GM23338 (cell line): ENCODE data around the gene AKAP13. TPM values are rescaled to one million over a fixed set of nuclear protein-coding genes. Genes with fewer than 3 reads are reported as not detected.

Source experiments
- ATAC-seq: fragments of 200-7000 bp; cut with Tn5 transposase; 3 replicates; pipeline ENCODE4 v1.9.1; 2020
- DNase-seq: peaks from one replicate; pipeline ENCODE4 v3.0.0-alpha.2; 2015; ENCODE audit warnings: low spot score
- H2AFZ ChIP-seq: fragments of 200-600 bp; sonication (generic); 2 replicates; pipeline ENCODE4 v1.8.0; 2016; ENCODE audit warnings: antibody characterized with exemption, mild to moderate bottlenecking, moderate library complexity
- H3F3A ChIP-seq: fragments of 200-600 bp; sonication (generic); replicated peaks from 2 replicates; pipeline ENCODE4 v1.8.0; 2017; ENCODE audit warnings: antibody characterized with exemption, mixed run types, low read depth
- H3K27ac ChIP-seq: fragments of 200-600 bp; sonication (generic); 2 replicates; pipeline ENCODE4 v1.6.1; 2016; ENCODE audit warnings: low read depth
- H3K27me3 ChIP-seq: fragments of 200-600 bp; sonication (generic); 2 replicates; pipeline ENCODE4 v1.8.0; 2016; ENCODE audit warnings: mild to moderate bottlenecking, mixed run types, moderate library complexity; ENCODE audit not compliant: insufficient read depth
- H3K36me3 ChIP-seq: fragments of 200-600 bp; sonication (generic); 2 replicates; pipeline ENCODE4 v1.8.0; 2016; ENCODE audit warnings: mild to moderate bottlenecking; ENCODE audit not compliant: insufficient read depth
- H3K4me1 ChIP-seq: fragments of 200-600 bp; sonication (generic); 2 replicates; pipeline ENCODE4 v1.8.0; 2016; ENCODE audit warnings: mild to moderate bottlenecking, moderate library complexity; ENCODE audit not compliant: insufficient read depth
- H3K4me2 ChIP-seq: fragments of 200-600 bp; sonication (generic); 2 replicates; pipeline ENCODE4 v1.7.1; 2017; ENCODE audit warnings: mixed run types
- H3K4me3 ChIP-seq: fragments of 200-600 bp; sonication (generic); 2 replicates; pipeline ENCODE4 v1.6.1; 2016; ENCODE audit warnings: mixed run types
- H3K79me2 ChIP-seq: fragments of 200-600 bp; sonication (generic); replicated peaks from 2 replicates; pipeline ENCODE4 v1.8.0; 2017; ENCODE audit warnings: mild to moderate bottlenecking; ENCODE audit not compliant: insufficient read depth
- H3K9me2 ChIP-seq: fragments of 200-600 bp; sonication (generic); 2 replicates; pipeline ENCODE4 v1.8.0; 2017; ENCODE audit not compliant: insufficient read depth
- H4K20me1 ChIP-seq: fragments of 200-600 bp; sonication (generic); replicated peaks from 2 replicates; pipeline ENCODE4 v1.8.0; 2017; ENCODE audit warnings: mild to moderate bottlenecking; ENCODE audit not compliant: insufficient read depth
- H3K27ac Mint-ChIP-seq: 2 replicates; pipeline ENCODE4 v1.8.0; 2020; ENCODE audit warnings: inconsistent platforms, mild to moderate bottlenecking, moderate library complexity, mixed read lengths
- H3K27me3 Mint-ChIP-seq: 3 replicates; pipeline ENCODE4 v1.8.0; 2022; ENCODE audit warnings: low read depth, mild to moderate bottlenecking, moderate library complexity, mixed read lengths, inconsistent platforms; ENCODE audit not compliant: insufficient read depth, poor library complexity
- H3K36me3 Mint-ChIP-seq: 3 replicates; pipeline ENCODE4 v1.8.0; 2021; ENCODE audit warnings: low read depth, mild to moderate bottlenecking, inconsistent platforms, moderate library complexity, mixed read lengths
- H3K4me1 Mint-ChIP-seq: 3 replicates; pipeline ENCODE4 v1.8.0; 2020; ENCODE audit warnings: mild to moderate bottlenecking, inconsistent platforms, mixed read lengths
- H3K4me3 Mint-ChIP-seq: 3 replicates; pipeline ENCODE4 v1.8.0; 2021; ENCODE audit warnings: moderate library complexity, mild to moderate bottlenecking, inconsistent platforms, mixed read lengths
- H3K9me3 Mint-ChIP-seq: 3 replicates; pipeline ENCODE4 v1.8.0; 2020; ENCODE audit warnings: moderate library complexity, mild to moderate bottlenecking, inconsistent platforms, mixed read lengths
- CREB1 ChIP-seq: fragments of 250-450 bp; sonication (Bioruptor Pico); IDR thresholded peaks from 2 replicates; pipeline ENCODE4 v1.5.0; 2020; ENCODE audit warnings: low read depth, mild to moderate bottlenecking, moderate library complexity
- ETS1 ChIP-seq: IDR thresholded peaks from 2 replicates; pipeline ENCODE4 v1.6.1; 2016; ENCODE audit warnings: antibody characterized with exemption
- EZH2phosphoT487 ChIP-seq: fragments of 200-600 bp; sonication (generic); IDR thresholded peaks from one replicate; pipeline ENCODE4 v1.8.1; 2018; ENCODE audit warnings: antibody characterized with exemption; ENCODE audit not compliant: unreplicated experiment
- POLR2AphosphoS5 ChIP-seq: IDR thresholded peaks from 2 replicates; pipeline ENCODE4 v1.6.1; 2016; ENCODE audit warnings: antibody characterized with exemption, low read depth
- STAT1 ChIP-seq: IDR thresholded peaks from one replicate; pipeline ENCODE4 v1.6.1; 2016; ENCODE audit warnings: antibody characterized with exemption; ENCODE audit not compliant: unreplicated experiment
- ZNF114 ChIP-seq: fragments of 250-450 bp; sonication (Bioruptor Pico); IDR thresholded peaks from 2 replicates; pipeline ENCODE4 v1.5.0; 2020; ENCODE audit warnings: mild to moderate bottlenecking, moderate library complexity
- ZNF331 ChIP-seq: fragments of 250-450 bp; sonication (Bioruptor Pico); IDR thresholded peaks from 2 replicates; pipeline ENCODE4 v1.5.0; 2020; ENCODE audit warnings: low read depth, mild to moderate bottlenecking, moderate library complexity
- polyA plus RNA-seq: library from polyadenylated mRNA; unstranded; fragments of >200 nt; fragmentation: Nextera tagmentation; extraction: Ambion mirVana; gene quantifications from 2 replicates; pipeline ENCODE4 v1.2.1, GENCODE V29; 2016
- total RNA-seq: library from RNA; depleted of rRNA; stranded (reverse); fragments of >200 nt; shearing (Covaris generic); gene quantifications from 2 replicates; pipeline ENCODE4 v1.2.3, GENCODE V29; 2014
- TF ChIP-seq, protein P1 (sequence below), 2 experiments: fragments of 200-600 bp in 1 of 2; sonication (generic) in 1 of 2; conservative IDR thresholded peaks; 2 replicates each; pipeline versions ENCODE4 v1.5.1 to v1.6.1; 2016 to 2017; ENCODE audit warnings: antibody characterized with exemption in 2 of 2, low read depth in 2 of 2, mild to moderate bottlenecking in 2 of 2, moderate library complexity in 1 of 2
- TF ChIP-seq, protein P2 (sequence below): IDR thresholded peaks from one replicate; pipeline ENCODE4 v1.6.1; 2018; ENCODE audit warnings: antibody characterized with exemption; ENCODE audit not compliant: unreplicated experiment

AKAP13 gene
- total and polyA plus RNA-seq, 2 experiments from 2014 or later, result 46.2 to 60.7 TPM

DNA sequence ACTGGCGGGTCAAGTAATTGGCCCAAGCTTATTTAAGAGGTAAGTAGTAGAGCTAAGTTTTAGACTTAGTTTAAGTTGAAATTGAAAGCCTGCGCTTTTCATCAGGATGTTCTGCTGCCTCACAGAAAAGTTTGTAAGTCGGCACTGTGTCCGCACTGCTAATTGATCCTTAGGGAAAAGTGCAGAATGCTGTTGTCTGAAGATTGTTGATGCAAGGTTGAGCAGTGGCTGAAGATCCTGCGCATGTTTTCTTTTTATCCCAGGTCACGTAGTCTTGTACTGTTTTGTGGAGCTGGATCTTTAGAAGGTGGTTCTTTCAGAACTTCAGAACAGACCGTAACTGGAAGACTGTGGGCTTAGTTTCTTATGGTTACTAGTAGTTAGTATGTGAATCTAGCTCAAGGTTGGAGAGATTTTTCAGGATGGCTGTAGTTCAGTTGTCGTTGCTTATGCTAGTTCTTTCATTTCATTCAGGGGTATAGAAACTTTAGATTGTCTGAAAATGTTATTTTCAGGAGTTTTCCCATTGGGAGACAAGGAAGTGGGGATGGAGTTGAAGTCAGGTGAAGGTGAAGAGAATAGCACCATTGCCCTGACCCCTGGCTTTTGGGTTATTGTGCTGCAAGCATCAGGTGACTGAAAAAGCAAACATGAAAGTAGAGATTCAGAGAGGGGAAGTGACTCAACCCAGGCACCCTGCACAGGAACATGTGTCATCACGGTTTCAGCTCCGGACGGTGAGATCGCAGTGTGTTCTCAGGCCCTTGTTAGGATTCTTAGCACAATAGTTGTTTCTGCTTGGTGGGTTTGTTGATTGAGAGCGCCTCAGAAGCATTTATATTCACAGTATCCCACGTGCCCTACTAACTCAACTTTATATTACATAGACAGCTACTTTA, 32.8 kb downstream of the AKAP13 start:
- H3K79me2 ChIP-seq, result peaks cover 100% of the 10 kb centered on the region
- H3K4me2 ChIP-seq, result no peak overlapping the region
- H3K36me3 Mint-ChIP-seq, result no peaks in the 10 kb centered on the region
- peak; percentile 58; the same call in 2 of the 3 replicates for ATAC-seq
- H4K20me1 ChIP-seq, result peaks cover 11% of the 10 kb centered on the region
- no peaks in the 10 kb centered on the region for H3K9me2 ChIP-seq
- H3K4me1 ChIP-seq, result peaks cover 7% of the 10 kb centered on the region
- H3K27me3 ChIP-seq, result no peaks in the 10 kb centered on the region
- H3K9me3 Mint-ChIP-seq, result no peaks in the 10 kb centered on the region
- TF ChIP-seq POLR2AphosphoS5 (no peak), ZNF114 (no peak), ETS1 (no peak), STAT1 (no peak), CREB1 (CRISPR knock-in tag) (no peak), EZH2phosphoT487 (no peak), ZNF331 (no peak)
- TF ChIP-seq, protein P1, sequence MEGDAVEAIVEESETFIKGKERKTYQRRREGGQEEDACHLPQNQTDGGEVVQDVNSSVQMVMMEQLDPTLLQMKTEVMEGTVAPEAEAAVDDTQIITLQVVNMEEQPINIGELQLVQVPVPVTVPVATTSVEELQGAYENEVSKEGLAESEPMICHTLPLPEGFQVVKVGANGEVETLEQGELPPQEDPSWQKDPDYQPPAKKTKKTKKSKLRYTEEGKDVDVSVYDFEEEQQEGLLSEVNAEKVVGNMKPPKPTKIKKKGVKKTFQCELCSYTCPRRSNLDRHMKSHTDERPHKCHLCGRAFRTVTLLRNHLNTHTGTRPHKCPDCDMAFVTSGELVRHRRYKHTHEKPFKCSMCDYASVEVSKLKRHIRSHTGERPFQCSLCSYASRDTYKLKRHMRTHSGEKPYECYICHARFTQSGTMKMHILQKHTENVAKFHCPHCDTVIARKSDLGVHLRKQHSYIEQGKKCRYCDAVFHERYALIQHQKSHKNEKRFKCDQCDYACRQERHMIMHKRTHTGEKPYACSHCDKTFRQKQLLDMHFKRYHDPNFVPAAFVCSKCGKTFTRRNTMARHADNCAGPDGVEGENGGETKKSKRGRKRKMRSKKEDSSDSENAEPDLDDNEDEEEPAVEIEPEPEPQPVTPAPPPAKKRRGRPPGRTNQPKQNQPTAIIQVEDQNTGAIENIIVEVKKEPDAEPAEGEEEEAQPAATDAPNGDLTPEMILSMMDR (conservative IDR thresholded peaks at IDR 0.05; ENCODE audit: low read depth in 2 of 2), result no peak
- TF ChIP-seq, protein P2, sequence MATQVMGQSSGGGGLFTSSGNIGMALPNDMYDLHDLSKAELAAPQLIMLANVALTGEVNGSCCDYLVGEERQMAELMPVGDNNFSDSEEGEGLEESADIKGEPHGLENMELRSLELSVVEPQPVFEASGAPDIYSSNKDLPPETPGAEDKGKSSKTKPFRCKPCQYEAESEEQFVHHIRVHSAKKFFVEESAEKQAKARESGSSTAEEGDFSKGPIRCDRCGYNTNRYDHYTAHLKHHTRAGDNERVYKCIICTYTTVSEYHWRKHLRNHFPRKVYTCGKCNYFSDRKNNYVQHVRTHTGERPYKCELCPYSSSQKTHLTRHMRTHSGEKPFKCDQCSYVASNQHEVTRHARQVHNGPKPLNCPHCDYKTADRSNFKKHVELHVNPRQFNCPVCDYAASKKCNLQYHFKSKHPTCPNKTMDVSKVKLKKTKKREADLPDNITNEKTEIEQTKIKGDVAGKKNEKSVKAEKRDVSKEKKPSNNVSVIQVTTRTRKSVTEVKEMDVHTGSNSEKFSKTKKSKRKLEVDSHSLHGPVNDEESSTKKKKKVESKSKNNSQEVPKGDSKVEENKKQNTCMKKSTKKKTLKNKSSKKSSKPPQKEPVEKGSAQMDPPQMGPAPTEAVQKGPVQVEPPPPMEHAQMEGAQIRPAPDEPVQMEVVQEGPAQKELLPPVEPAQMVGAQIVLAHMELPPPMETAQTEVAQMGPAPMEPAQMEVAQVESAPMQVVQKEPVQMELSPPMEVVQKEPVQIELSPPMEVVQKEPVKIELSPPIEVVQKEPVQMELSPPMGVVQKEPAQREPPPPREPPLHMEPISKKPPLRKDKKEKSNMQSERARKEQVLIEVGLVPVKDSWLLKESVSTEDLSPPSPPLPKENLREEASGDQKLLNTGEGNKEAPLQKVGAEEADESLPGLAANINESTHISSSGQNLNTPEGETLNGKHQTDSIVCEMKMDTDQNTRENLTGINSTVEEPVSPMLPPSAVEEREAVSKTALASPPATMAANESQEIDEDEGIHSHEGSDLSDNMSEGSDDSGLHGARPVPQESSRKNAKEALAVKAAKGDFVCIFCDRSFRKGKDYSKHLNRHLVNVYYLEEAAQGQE, result no peak
- no peak overlapping the region for H3K4me3 ChIP-seq
- H3K27ac Mint-ChIP-seq, result 0 out of 2 replicates have a peak overlapping the region, but pooled peaks have one; percentile 3
- H3K36me3 ChIP-seq, result no peaks in the 10 kb centered on the region
- no peak for DNase-seq
- no peak overlapping the region for H3K4me3 Mint-ChIP-seq
- no peaks in the 10 kb centered on the region for H3F3A ChIP-seq
- no peak overlapping the region for H2AFZ ChIP-seq
- peaks cover 27% of the 10 kb centered on the region for H3K4me1 Mint-ChIP-seq
- H3K27me3 Mint-ChIP-seq, result no peaks in the 10 kb centered on the region
- H3K27ac ChIP-seq, result no peak overlapping the region
